Measurements from ENCODE around the gene THSD7B. TPM values are rescaled to one million over a fixed set of nuclear protein-coding genes. Genes with fewer than 3 reads are reported as not detected.

THSD7B gene
- total RNA-seq, 1 donor from 2014 or later = 1.2 TPM

DNA sequence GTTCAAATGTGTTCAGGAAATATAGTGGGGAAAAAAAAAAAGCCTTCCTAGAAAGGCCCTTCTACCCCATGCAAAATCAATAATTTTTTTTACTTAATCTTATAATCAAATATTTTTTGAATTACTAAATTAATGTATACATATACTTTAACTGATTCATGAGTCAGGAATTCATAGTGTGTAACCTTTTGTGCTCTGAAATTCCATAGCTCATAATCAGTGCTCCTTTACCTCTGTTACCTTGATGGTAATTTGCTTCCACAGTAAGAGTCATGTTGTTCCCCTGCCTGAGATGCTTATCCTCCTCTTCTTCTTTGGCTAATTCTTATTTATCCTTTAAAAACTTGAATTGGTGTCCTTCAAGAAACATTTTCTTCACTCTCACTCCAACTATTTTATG is 414.2 kb downstream of the THSD7B start:
- Histone ChIP-seq H3K36me3 (no peaks in the 10 kb centered on the region), H3K79me2 (ENCODE audit: low read depth) (no peaks in the 10 kb centered on the region), H3K27ac (no peak overlapping the region), H3K9me3 (ENCODE audit: low read depth) (no peaks in the 10 kb centered on the region), H3K9ac (no peak overlapping the region), H3K4me1 (no peaks in the 10 kb centered on the region), H3F3A (ENCODE audit: low read depth) (no peaks in the 10 kb centered on the region), H4K20me1 (ENCODE audit: low read depth) (no peaks in the 10 kb centered on the region), H3K4me3 (no peak overlapping the region), H3K27me3 (no peaks in the 10 kb centered on the region), H2AFZ (replicated peaks) (no peak overlapping the region), H3K4me2 (no peak overlapping the region)
- no peaks in the 10 kb centered on the region for H3K4me1 Mint-ChIP-seq
- TF ChIP-seq EZH2phosphoT487 (IDR thresholded peaks at IDR 0.05) (no peak), EZH2 (IDR thresholded peaks at IDR 0.05) (no peak)
- TF ChIP-seq, protein P1, sequence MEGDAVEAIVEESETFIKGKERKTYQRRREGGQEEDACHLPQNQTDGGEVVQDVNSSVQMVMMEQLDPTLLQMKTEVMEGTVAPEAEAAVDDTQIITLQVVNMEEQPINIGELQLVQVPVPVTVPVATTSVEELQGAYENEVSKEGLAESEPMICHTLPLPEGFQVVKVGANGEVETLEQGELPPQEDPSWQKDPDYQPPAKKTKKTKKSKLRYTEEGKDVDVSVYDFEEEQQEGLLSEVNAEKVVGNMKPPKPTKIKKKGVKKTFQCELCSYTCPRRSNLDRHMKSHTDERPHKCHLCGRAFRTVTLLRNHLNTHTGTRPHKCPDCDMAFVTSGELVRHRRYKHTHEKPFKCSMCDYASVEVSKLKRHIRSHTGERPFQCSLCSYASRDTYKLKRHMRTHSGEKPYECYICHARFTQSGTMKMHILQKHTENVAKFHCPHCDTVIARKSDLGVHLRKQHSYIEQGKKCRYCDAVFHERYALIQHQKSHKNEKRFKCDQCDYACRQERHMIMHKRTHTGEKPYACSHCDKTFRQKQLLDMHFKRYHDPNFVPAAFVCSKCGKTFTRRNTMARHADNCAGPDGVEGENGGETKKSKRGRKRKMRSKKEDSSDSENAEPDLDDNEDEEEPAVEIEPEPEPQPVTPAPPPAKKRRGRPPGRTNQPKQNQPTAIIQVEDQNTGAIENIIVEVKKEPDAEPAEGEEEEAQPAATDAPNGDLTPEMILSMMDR (IDR thresholded peaks at IDR 0.05) = no peak
- no peak for DNase-seq (ENCODE audit: low spot score)
- no peaks in the 10 kb centered on the region for H3K36me3 Mint-ChIP-seq
- no peaks in the 10 kb centered on the region for H3K9me3 Mint-ChIP-seq
- H3K4me3 Mint-ChIP-seq = no peak overlapping the region
- no peaks in the 10 kb centered on the region for H3K27me3 Mint-ChIP-seq (ENCODE audit: insufficient read depth, low read depth)
- H3K27ac Mint-ChIP-seq = no peak overlapping the region

DNA sequence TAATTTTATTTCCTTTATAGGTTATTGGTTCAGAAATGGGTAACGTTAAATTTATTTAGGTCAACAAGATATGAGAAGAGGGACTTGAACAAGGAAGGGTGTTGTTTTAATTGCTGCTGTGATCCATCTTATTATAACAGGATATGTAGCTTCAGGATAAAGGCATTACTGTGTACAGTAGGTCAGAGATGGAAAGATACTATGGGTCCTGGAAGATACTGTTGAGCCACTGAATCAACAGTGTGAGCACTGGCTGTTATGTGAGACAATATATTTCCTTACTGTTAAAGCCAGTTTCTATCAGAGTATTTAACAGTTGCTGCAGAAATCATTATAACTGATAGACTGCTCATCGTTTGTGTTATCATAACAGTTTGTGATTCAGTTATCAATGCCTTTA is 414.7 kb downstream of the THSD7B start:
- TF ChIP-seq, protein P1 (IDR thresholded peaks at IDR 0.05) = no peak
- TF ChIP-seq EZH2phosphoT487 (IDR thresholded peaks at IDR 0.05) (no peak), EZH2 (IDR thresholded peaks at IDR 0.05) (no peak)
- Histone ChIP-seq H4K20me1 (ENCODE audit: low read depth) (no peaks in the 10 kb centered on the region), H3K4me3 (no peak overlapping the region), H3K9ac (no peak overlapping the region), H3K36me3 (no peaks in the 10 kb centered on the region), H3K4me2 (no peak overlapping the region), H3K9me3 (ENCODE audit: low read depth) (no peaks in the 10 kb centered on the region), H3F3A (ENCODE audit: low read depth) (no peaks in the 10 kb centered on the region), H3K79me2 (ENCODE audit: low read depth) (no peaks in the 10 kb centered on the region), H2AFZ (replicated peaks) (no peak overlapping the region), H3K4me1 (no peaks in the 10 kb centered on the region), H3K27me3 (no peaks in the 10 kb centered on the region), H3K27ac (no peak overlapping the region)
- Mint-ChIP-seq H3K27me3 (ENCODE audit: insufficient read depth, low read depth) (no peaks in the 10 kb centered on the region), H3K4me1 (no peaks in the 10 kb centered on the region), H3K4me3 (no peak overlapping the region), H3K27ac (no peak overlapping the region), H3K9me3 (no peaks in the 10 kb centered on the region), H3K36me3 (no peaks in the 10 kb centered on the region)
- no peak for DNase-seq (ENCODE audit: low spot score)

DNA sequence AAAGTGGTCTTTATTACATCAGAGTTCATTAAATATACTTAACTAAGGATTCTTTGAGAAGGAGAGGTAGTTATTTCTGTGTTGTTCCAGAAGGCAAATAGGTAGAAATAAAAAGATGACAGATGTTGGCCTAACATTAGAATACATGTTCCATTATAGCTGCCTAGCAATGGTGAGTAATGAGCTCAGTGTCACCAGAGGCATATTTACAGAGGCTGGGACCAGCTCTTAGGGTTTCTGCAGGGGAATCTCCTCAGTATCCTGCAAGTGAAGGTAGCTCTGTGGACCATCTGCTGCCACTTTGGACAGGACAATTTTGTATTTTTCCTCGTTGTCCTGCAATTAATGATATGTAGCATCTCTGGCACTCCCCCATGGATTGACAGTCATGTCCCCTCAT is 416.0 kb downstream of the THSD7B start:
- H3K27ac ChIP-seq = no peak overlapping the region
- DNase-seq (ENCODE audit: low spot score) = no peak
- H3K9me3 ChIP-seq (ENCODE audit: low read depth) = no peaks in the 10 kb centered on the region
- no peaks in the 10 kb centered on the region for H3K4me1 Mint-ChIP-seq
- no peak overlapping the region for H3K9ac ChIP-seq
- no peak overlapping the region for H3K4me2 ChIP-seq
- no peaks in the 10 kb centered on the region for H3K36me3 Mint-ChIP-seq
- no peaks in the 10 kb centered on the region for H3F3A ChIP-seq (ENCODE audit: low read depth)
- peaks cover under 1% of the 10 kb centered on the region for H3K9me3 Mint-ChIP-seq
- H3K36me3 ChIP-seq = no peaks in the 10 kb centered on the region
- H3K79me2 ChIP-seq (ENCODE audit: low read depth) = no peaks in the 10 kb centered on the region
- H3K27ac Mint-ChIP-seq = no peak overlapping the region
- TF ChIP-seq, protein P1 (IDR thresholded peaks at IDR 0.05) = no peak
- no peak for TF ChIP-seq EZH2 (IDR thresholded peaks at IDR 0.05)
- no peak for TF ChIP-seq EZH2phosphoT487 (IDR thresholded peaks at IDR 0.05)
- H3K4me3 Mint-ChIP-seq = no peak overlapping the region
- no peak overlapping the region for H2AFZ ChIP-seq (replicated peaks)
- H3K27me3 Mint-ChIP-seq (ENCODE audit: insufficient read depth, low read depth) = no peaks in the 10 kb centered on the region
- H3K27me3 ChIP-seq = no peaks in the 10 kb centered on the region
- no peaks in the 10 kb centered on the region for H3K4me1 ChIP-seq
- H4K20me1 ChIP-seq (ENCODE audit: low read depth) = no peaks in the 10 kb centered on the region
- no peak overlapping the region for H3K4me3 ChIP-seq

Measured in neural progenitor cell (in vitro differentiated cells).